ENCODE results near the gene DDX59.
"Not testable (repeated sequence)": the region's sequence is repeated elsewhere in the genome, so short reads cannot be mapped to it uniquely, and the experiment has no call there.

The DDX59 gene

GRCh38 chr1:200670242-200671118 is 773 bp upstream of the DDX59 start:
- no peak for DNase-seq (ENCODE audit: low spot score)

- DNase-seq (ENCODE audit: low spot score): no peak
Measured at GRCh38 chr1:200668514-200669313, 993 bp downstream of the DDX59 start.

GRCh38 chr1:200666309-200666708 is 3.4 kb downstream of the DDX59 start:
- DNase-seq (ENCODE audit: low spot score): no peak

GRCh38 chr1:200665861-200666260 is 3.8 kb downstream of the DDX59 start:
- peak; percentile 20 for DNase-seq (ENCODE audit: low spot score)

GRCh38 chr1:200660719-200661118 is 9.0 kb downstream of the DDX59 start:
- no peak for DNase-seq (ENCODE audit: low spot score)

- DNase-seq (ENCODE audit: low spot score): peak; percentile 24
Measured at GRCh38 chr1:200659269-200659668, 10.4 kb downstream of the DDX59 start.

GRCh38 chr1:200658037-200658818 is 11.5 kb downstream of the DDX59 start:
- no peak for DNase-seq (ENCODE audit: low spot score)

- DNase-seq (ENCODE audit: low spot score): no peak
Measured at GRCh38 chr1:200654660-200655059, 15.0 kb downstream of the DDX59 start.

GRCh38 chr1:200653022-200653462 is 16.7 kb downstream of the DDX59 start:
- no peak for DNase-seq (ENCODE audit: low spot score)

- no peak for DNase-seq (ENCODE audit: low spot score)
Measured at GRCh38 chr1:200652378-200652777, 17.3 kb downstream of the DDX59 start.

- DNase-seq (ENCODE audit: low spot score): no peak
Measured at GRCh38 chr1:200646515-200646914, 23.2 kb downstream of the DDX59 start.

- no peak for DNase-seq (ENCODE audit: low spot score)
Measured at GRCh38 chr1:200644021-200644420, 25.7 kb downstream of the DDX59 start.

- DNase-seq (ENCODE audit: low spot score): no peak
Measured at GRCh38 chr1:200642481-200642880, 27.2 kb downstream of the DDX59 start.

GRCh38 chr1:200640963-200641401 is 28.7 kb downstream of the DDX59 start:
- peak; percentile 25 for DNase-seq (ENCODE audit: low spot score)

GRCh38 chr1:200640373-200640962 is 29.2 kb downstream of the DDX59 start:
- DNase-seq (ENCODE audit: low spot score): no peak

GRCh38 chr1:200638073-200638472 is 31.6 kb downstream of the DDX59 start:
- no peak for DNase-seq (ENCODE audit: low spot score)

- no peak for DNase-seq (ENCODE audit: low spot score)
Measured at GRCh38 chr1:200636681-200637080, 33.0 kb downstream of the DDX59 start.

- no peak for DNase-seq (ENCODE audit: low spot score)
Measured at GRCh38 chr1:200634261-200635122, 35.2 kb downstream of the DDX59 start.

GRCh38 chr1:200631375-200631774 is 38.3 kb downstream of the DDX59 start:
- DNase-seq (ENCODE audit: low spot score): no peak

- DNase-seq (ENCODE audit: low spot score): not testable (repeated sequence)
Measured at GRCh38 chr1:200630515-200630899, 39.2 kb downstream of the DDX59 start.
